Measurements from ENCODE around the gene EPS15. TPM values are rescaled to one million over a fixed set of nuclear protein-coding genes. Genes with fewer than 3 reads are reported as not detected.

EPS15 gene
- total RNA-seq, 1 donor from 2014 or later: 50.1 TPM

DNA sequence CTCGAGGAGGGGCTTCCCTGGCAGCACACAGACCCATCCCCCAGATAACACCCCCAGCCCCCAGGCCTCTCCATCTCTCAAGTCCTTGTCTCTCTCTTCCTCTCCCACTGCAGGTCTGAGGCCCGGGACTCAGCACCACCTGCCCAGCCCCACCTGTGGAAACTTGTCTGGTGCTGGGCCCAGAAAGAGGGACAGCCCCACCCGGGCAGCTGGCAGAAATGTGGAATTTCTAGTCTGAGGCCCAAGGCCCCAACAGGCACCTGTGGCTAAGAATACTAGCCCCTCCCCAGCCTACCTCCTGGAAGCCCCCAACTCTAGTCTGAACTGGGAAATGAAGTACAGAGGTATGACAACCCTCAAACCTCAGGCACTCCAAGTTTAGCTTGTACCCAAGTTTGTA is 204.1 kb downstream of the EPS15 start:
- Mint-ChIP-seq H3K27me3 (ENCODE audit: low read depth) (peaks cover 4% of the 10 kb centered on the region), H3K9me3 (no peaks in the 10 kb centered on the region), H3K4me1 (ENCODE audit: low read depth) (peaks cover 21% of the 10 kb centered on the region), H3K36me3 (ENCODE audit: low read depth) (no peaks in the 10 kb centered on the region), H3K4me3 (ENCODE audit: low read depth) (no peak overlapping the region), H3K27ac (no peak overlapping the region)
- no peak for DNase-seq (ENCODE audit: low spot score)
- intact Hi-C loops (cut with micrococcal nuclease): no loop called here

DNA sequence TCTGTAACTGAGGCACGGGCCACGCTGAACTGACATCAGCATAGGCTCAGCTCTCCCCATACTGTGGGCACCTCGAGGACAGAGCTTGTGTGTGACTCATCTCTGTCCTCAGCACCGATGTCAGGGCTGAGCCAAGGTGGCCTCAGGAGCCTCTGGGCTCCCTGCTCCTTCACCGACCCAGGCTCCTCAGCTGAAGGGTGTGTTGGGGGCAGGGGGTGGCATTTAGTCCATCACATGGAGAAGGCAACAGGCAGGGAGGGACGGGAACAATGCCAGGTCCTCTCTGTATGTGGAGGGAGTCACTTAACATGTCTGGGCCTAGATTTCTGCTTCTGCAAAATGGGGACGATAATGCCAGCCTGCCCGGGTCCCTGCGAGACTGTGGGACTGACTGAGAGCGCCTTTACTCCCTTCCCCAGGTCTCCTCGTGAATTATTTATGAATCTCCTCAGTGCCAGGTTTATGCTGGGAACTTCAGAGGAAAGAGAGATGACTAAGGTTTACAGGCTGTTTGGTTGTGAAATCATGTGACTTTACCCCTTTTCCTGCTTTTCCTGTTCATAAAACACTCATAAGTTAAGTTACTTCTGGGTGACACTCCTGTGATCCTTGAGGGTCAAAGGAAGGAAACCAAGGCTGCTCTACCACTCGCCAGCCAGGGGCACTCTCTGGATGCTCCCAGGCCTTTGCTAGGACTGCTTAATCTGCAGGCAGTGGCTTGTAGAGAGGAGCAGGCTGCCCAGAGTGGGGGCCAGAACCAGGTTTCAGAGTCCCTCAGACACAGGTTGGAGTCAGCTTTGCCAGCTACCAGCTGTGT is 204.9 kb downstream of the EPS15 start:
- peaks cover 2% of the 10 kb centered on the region for H3K27me3 Mint-ChIP-seq (ENCODE audit: low read depth)

DNA sequence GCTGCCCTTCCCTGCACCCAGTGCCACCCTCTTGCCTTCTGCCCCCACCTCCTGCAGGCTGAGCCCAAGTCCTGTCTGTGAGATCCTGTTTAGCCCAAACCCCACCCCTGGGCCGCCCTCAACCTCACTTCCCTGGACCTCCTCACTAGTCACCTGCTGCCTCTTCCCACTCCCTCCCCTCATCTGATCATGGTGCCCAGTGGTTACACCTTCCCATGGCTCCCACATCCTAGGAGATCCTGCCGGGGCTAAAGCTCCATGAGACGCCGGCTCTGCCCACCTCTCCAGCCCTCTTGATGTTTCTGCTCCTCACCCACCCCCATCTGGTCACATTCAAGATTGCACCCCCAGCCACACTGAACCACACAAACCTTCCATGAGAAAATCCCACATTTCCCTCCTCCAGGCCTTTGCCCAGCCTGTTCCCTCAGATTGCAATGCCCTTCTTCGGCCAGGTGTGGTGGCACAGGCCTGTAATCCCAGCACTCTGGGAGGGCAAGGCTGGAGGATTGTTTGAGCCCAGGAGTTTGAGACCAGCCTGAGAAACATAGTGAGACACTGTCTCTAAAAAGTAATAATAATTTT is 205.7 kb downstream of the EPS15 start:
- Mint-ChIP-seq H3K4me3 (ENCODE audit: low read depth) (no peak overlapping the region), H3K9me3 (no peaks in the 10 kb centered on the region), H3K4me1 (ENCODE audit: low read depth) (peaks cover 21% of the 10 kb centered on the region), H3K27me3 (ENCODE audit: low read depth) (no peaks in the 10 kb centered on the region), H3K27ac (no peak overlapping the region), H3K36me3 (ENCODE audit: low read depth) (no peaks in the 10 kb centered on the region)
- no peak for DNase-seq (ENCODE audit: low spot score)
- intact Hi-C loops (cut with micrococcal nuclease): no loop called here

More for the DNA sequence above, 204.9 kb downstream of the EPS15 start:
- Mint-ChIP-seq H3K4me3 (ENCODE audit: low read depth) (no peak overlapping the region), H3K4me1 (ENCODE audit: low read depth) (peaks cover 21% of the 10 kb centered on the region), H3K27ac (no peak overlapping the region), H3K9me3 (no peaks in the 10 kb centered on the region), H3K36me3 (ENCODE audit: low read depth) (no peaks in the 10 kb centered on the region)
- no peak for DNase-seq (ENCODE audit: low spot score)
- intact Hi-C loops (cut with micrococcal nuclease): no loop called here

DNA sequence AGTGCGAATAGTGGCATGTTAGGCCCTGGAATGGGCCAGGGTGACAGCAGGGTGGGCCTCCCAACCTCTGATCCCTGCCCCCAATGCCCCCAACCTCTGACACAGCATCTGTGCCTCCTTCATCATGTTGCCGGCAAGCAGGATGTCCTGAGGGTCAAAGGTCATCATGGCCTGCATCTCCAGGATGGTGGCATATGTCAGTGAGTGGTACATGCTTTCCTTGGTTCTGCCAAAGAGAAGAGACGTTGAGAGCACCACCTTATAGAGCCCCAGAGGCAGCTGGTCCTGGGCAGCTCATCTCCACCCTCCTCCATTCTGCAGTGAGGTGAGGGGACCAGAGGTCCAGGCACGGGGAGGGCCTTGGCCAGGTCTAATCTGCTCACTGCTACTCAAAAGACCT is 206.3 kb downstream of the EPS15 start:
- Mint-ChIP-seq H3K9me3 (no peaks in the 10 kb centered on the region), H3K4me3 (ENCODE audit: low read depth) (no peak overlapping the region), H3K27me3 (ENCODE audit: low read depth) (no peaks in the 10 kb centered on the region), H3K36me3 (ENCODE audit: low read depth) (no peaks in the 10 kb centered on the region), H3K4me1 (ENCODE audit: low read depth) (peaks cover 21% of the 10 kb centered on the region), H3K27ac (no peak overlapping the region)
- intact Hi-C loops (cut with micrococcal nuclease): no loop called here
- no peak for DNase-seq (ENCODE audit: low spot score)

DNA sequence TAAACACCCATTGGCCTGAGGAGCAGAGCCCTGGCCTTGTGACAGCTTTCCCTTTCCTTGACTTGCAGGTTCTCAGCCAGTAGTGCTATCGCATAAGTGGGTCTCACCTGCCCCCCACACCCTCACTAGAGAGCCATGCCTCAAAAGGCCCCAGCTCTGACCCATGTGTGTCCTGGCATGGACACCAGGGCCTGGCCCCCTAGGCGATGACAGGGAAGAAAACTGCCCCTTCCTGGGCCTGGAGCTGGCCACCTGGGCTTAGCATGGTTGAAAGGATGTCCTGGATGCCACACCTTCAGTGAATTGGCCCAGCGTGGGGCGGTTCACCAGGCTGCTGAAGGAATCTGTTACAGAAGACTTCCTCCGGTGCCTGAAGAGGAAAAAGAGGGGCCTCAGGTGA is 207.2 kb downstream of the EPS15 start:
- intact Hi-C loops (cut with micrococcal nuclease): no loop called here
- Mint-ChIP-seq H3K27me3 (ENCODE audit: low read depth) (no peaks in the 10 kb centered on the region), H3K4me3 (ENCODE audit: low read depth) (no peak overlapping the region), H3K9me3 (no peaks in the 10 kb centered on the region), H3K27ac (no peak overlapping the region), H3K4me1 (ENCODE audit: low read depth) (peaks cover 21% of the 10 kb centered on the region), H3K36me3 (ENCODE audit: low read depth) (no peaks in the 10 kb centered on the region)
- no peak for DNase-seq (ENCODE audit: low spot score)

DNA sequence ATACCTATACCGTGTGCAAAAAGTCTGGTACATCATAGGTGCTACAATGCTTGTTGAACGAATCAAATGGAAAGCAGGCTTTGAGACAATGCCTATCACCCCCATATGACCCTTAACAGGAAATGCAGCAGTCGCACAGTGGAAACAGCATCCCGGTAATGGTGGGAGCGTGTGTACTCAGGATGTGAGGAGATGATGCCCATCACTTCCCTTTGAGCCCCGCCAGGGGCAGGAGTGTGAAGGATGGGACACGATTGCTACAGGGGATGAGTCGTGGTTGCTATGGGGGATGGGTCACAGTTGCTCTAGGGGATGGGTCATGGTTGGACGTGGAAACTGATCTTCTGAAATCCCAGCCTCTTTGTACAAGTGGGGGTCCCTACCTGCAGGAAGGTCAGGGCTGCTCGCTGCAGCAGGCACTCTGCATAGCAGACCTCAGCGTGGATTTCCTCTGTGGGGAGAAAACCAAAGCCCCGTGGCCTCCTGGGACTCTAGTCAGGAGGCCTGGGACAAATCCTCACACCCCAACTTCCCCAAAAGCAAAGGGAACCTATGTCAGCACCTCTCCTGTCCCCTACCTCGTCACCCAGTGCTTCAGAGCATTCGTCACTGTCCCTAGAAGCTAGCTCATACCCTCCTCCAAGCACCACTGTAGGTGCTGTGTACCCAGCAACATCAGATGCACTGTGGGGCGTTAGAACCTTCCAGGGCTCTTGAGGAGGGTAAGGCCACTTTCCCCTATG is 208.0 kb downstream of the EPS15 start:
- DNase-seq (ENCODE audit: low spot score): no peak

DNA sequence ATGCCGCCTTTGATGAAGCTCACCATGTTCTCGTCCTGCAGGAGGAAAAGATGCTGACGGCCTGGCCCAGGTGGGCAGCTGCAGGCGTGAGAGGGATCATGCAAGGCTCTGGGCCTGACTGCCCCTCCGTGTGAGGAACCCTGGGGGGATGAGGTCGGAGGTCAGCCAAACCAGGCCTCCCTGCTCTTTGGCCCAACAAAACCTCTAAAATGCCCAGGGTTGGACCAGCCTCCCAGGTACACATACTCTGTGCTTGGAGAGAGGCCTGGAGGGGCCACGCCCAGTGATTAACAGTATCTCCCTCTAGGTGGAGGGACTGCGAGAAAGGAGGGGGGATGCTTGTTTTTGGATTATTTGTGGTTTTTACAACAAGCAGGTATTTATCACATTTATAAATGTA is 209.8 kb downstream of the EPS15 start:
- H3K4me1 Mint-ChIP-seq (ENCODE audit: low read depth): peaks cover 19% of the 10 kb centered on the region
- no peaks in the 10 kb centered on the region for H3K9me3 Mint-ChIP-seq
- DNase-seq (ENCODE audit: low spot score): no peak
- H3K36me3 Mint-ChIP-seq (ENCODE audit: low read depth): no peaks in the 10 kb centered on the region
- no peak overlapping the region for H3K4me3 Mint-ChIP-seq (ENCODE audit: low read depth)
- H3K27me3 Mint-ChIP-seq (ENCODE audit: low read depth): no peaks in the 10 kb centered on the region
- H3K27ac Mint-ChIP-seq: no peak overlapping the region
- intact Hi-C loops (cut with micrococcal nuclease): no loop called here

More for the DNA sequence above, 208.0 kb downstream of the EPS15 start:
- Mint-ChIP-seq H3K27ac (no peak overlapping the region), H3K4me3 (ENCODE audit: low read depth) (no peak overlapping the region), H3K27me3 (ENCODE audit: low read depth) (no peaks in the 10 kb centered on the region), H3K4me1 (ENCODE audit: low read depth) (peaks cover 18% of the 10 kb centered on the region), H3K9me3 (no peaks in the 10 kb centered on the region), H3K36me3 (ENCODE audit: low read depth) (no peaks in the 10 kb centered on the region)
- intact Hi-C loops (cut with micrococcal nuclease): no loop called here

DNA sequence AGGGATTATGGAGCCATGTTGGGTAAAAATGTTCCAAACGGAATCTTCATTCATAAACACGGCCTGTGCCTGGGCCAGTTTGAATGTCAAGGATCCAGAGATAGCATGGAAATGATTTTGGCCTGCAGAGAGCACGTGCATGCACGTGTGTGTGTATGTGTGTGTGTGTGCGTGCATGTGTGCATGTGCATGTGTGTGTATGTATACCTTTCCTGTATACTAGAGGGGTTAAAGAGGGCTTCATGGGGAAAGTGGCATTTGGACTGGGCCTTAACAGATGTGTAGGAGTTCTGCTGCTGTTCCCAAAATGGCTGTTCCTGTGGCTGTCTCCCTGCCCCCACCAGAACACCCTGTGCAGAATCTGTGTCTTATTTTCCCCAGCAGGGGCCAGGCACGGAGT is 210.4 kb downstream of the EPS15 start:
- H3K27ac Mint-ChIP-seq: no peak overlapping the region
- no peaks in the 10 kb centered on the region for H3K9me3 Mint-ChIP-seq
- intact Hi-C loops (cut with micrococcal nuclease): no loop called here
- no peak for DNase-seq (ENCODE audit: low spot score)
- peaks cover 18% of the 10 kb centered on the region for H3K4me1 Mint-ChIP-seq (ENCODE audit: low read depth)
- H3K27me3 Mint-ChIP-seq (ENCODE audit: low read depth): no peaks in the 10 kb centered on the region
- no peaks in the 10 kb centered on the region for H3K36me3 Mint-ChIP-seq (ENCODE audit: low read depth)
- no peak overlapping the region for H3K4me3 Mint-ChIP-seq (ENCODE audit: low read depth)

DNA sequence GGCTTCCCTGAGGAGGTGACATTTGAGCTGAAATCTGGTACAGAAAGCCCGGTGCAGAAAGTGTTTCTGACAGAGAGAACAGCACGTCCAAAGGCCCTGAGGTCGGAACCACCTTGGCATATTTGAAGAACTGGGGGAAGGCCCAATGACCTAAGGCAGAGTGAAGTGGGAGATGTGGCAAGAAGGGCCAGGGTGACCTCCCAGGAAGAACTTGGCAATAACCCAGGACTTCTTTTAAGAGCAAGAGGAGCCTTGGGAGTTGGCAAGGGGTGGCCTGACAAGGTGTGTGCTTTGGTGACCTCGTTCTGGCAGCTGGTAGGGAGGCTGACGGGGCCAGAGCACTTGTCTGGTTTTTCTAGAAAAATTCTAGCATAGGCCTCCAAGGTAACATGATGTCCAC is 212.1 kb downstream of the EPS15 start:
- H3K4me3 Mint-ChIP-seq (ENCODE audit: low read depth): no peak overlapping the region
- no peak for DNase-seq (ENCODE audit: low spot score)
- peaks cover 21% of the 10 kb centered on the region for H3K4me1 Mint-ChIP-seq (ENCODE audit: low read depth)
- H3K36me3 Mint-ChIP-seq (ENCODE audit: low read depth): no peaks in the 10 kb centered on the region
- intact Hi-C loops (cut with micrococcal nuclease): no loop called here
- no peaks in the 10 kb centered on the region for H3K9me3 Mint-ChIP-seq
- H3K27ac Mint-ChIP-seq: no peak overlapping the region
- no peaks in the 10 kb centered on the region for H3K27me3 Mint-ChIP-seq (ENCODE audit: low read depth)

DNA sequence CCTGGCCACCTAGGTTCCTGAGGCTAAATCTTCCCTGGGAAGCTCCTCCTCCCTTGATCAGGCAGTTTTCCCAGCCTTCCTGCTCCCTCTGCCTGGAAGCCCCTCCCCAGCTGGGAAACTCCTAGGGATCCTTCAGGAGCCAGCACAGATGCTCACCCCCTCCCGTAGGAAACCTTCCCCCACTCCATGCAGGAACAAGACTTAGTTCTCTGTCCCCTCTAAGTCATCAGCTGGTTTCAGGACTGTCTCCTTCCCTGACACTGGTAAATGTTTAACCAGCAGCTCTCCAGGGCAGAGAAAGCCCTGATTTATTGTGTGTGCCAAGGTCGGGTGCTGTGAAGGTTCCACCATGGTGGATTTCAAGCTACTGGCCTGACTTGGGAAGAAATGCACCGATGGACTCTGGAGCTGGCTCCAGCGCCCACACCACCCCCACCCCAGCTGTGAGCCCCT is 213.7 kb downstream of the EPS15 start:
- Mint-ChIP-seq H3K9me3 (no peaks in the 10 kb centered on the region), H3K27ac (no peak overlapping the region), H3K36me3 (ENCODE audit: low read depth) (no peaks in the 10 kb centered on the region), H3K27me3 (ENCODE audit: low read depth) (no peaks in the 10 kb centered on the region), H3K4me3 (ENCODE audit: low read depth) (no peak overlapping the region), H3K4me1 (ENCODE audit: low read depth) (peaks cover 25% of the 10 kb centered on the region)
- intact Hi-C loops (cut with micrococcal nuclease): no loop called here
- DNase-seq (ENCODE audit: low spot score): no peak

DNA sequence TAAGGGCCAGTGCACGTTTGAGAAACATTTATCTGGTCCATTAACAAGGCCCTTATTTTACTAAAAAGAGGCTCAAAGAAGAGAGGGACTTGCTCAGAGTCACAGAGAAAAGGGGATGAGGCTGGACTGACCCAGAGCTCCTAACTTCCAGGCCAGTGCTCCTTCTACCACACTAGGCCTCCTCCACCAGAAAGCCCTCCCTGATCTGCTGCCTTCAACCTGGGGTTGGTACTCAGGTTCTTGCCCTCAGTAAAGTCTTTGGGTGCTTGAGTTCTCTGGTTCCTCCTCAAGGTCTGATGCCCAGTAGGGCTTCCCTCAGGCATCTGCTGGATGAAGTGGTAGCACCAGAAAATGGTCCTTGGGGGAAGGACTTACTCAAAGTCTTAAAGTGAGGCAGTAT is 214.7 kb downstream of the EPS15 start:
- H3K27ac Mint-ChIP-seq: no peak overlapping the region
- H3K36me3 Mint-ChIP-seq (ENCODE audit: low read depth): no peaks in the 10 kb centered on the region
- H3K9me3 Mint-ChIP-seq: no peaks in the 10 kb centered on the region
- no peak overlapping the region for H3K4me3 Mint-ChIP-seq (ENCODE audit: low read depth)
- intact Hi-C loops (cut with micrococcal nuclease): no loop called here
- H3K4me1 Mint-ChIP-seq (ENCODE audit: low read depth): peaks cover 25% of the 10 kb centered on the region
- H3K27me3 Mint-ChIP-seq (ENCODE audit: low read depth): no peaks in the 10 kb centered on the region
- DNase-seq (ENCODE audit: low spot score): no peak
